HG03521 (cell line): ENCODE results near the gene CAMK1G.

Experiments used
- ATAC-seq: cut with Tn5 transposase; IDR thresholded peaks from one replicate; pipeline ENCODE4 v1.9.1; 2021; ENCODE audit warnings: mild to moderate bottlenecking, moderate library complexity; ENCODE audit not compliant: unreplicated experiment

Gene CAMK1G

DNA sequence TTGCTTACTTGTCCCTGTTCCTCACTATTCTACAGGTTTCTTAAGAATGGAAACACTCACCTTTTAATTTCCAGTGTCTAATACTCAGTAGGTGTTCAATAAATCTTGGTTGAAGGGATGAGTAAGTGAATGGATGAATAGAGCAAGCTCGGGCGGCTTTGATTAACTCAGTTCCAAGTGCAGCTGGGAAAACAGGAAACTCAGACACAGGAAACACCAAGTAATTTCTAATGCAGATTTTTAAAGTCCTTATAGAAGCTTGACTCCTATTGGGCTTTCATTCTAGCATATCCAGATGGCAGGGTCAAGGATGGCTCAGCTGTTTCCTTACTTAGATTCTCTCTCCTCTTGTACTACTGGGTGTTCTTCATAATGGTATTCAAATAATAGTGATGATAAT, 14.0 kb downstream of the CAMK1G start:
- ATAC-seq = no peak

- ATAC-seq = no peak
Observed at GRCh38 chr1:209598227-209598626, 14.7 kb downstream of the CAMK1G start.

GRCh38 chr1:209600541-209600940, 17.0 kb downstream of the CAMK1G start:
- ATAC-seq = no peak

- ATAC-seq = peak; percentile 65
Observed at GRCh38 chr1:209601809-209602657, 18.5 kb downstream of the CAMK1G start.

DNA sequence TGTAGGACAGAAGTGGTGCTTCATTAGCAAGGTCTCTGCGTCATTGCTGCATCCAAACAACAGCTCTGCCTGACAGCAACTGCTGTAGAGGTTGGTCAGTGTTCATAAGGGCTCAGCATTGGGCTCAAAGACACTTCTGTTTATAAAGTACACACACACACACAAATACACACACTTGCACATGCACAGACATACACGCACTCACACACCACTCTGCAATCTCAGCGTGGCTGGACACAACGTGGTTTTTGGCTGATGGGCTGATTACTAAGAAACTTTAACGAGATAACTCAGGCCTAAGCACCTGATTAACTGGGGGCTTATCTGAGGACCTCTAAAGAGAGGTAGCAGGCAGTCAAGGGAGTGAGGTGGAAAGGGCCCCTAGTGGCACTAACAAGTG, 20.4 kb downstream of the CAMK1G start:
- ATAC-seq = no peak

DNA sequence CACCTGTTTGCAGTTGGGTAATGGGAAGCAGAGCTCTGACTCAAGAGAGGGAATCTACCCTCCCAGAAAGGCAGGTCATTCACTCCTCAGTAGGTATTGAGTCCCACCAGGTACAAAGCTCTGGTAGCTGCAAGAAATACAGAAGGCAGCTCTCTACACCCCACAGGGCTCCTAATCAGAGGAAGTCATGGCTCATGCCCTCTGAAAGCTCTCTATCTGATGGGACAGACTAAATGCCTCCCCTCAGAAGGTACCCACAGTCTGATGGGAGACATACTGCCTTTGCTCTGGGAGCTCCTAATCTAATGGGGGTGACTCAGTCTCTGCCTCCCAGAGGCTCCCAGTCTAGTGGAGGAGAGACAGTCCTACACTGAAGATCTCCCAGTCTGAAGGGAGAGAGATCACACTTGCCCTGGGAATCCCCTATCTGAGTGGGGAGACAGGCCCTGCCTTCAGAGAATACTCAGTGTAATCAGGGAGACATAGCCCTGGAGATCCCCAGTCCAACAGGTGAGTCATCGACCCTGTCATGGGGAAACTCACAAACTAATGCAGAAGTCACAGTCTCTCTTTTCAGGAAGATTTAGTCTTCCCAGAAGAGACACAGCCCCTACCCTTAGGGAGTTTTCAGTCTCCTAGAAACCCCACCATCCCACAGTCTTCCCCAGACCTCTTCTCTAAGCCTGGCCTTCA, 23.7 kb downstream of the CAMK1G start:
- ATAC-seq = no peak

- no peak for ATAC-seq
Observed at GRCh38 chr1:209607795-209608178, 24.3 kb downstream of the CAMK1G start.

DNA sequence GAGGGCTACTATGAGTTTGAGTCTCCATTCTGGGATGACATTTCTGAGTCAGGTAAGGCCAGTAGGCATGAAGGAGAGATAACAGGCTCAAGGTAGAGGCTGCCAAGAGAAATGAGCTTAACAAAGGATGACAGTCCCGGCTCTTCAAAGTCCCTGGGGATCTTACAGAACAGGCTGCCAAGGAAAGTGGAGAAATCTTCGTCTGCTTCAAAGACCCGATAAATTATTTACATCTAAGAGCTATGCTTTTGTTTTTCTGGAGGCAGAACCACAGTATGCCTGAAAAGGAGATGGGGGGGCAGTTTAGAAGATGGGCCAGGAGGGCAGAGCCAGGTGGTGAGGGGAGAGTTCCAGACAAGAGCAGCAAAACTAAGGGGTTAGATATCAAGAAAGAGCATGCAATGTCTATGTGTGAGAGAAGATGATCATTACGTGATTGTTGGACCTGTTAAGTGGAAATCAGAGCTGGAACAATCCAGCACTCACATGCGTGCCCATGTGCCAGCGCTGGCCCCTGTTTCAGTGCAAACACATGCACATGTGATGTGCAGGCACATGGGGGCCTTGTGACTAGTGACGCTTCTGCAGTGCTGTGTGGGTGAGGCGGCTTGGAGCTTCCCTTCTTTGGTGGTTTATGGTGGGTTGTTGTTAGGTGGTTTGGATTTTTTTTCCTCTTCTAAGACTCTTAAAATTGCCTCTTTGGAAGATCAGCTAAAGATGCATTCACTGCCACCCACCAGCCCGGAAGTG, 25.7 kb downstream of the CAMK1G start:
- ATAC-seq = no peak

- ATAC-seq = no peak
Observed at GRCh38 chr1:209609791-209610630, 26.5 kb downstream of the CAMK1G start.

DNA sequence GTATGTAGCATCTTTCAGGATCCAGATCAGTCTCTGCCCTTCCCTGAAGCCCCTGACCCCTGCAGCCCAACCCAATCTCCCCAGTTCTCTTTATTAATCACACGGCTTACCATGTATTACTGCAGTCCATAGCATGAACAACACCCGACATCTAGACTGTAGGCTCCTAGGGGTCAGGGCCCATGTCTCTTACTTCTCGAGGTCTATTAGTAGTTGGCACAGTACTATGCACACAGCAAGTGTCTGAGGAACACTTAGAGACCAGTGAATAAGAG, 27.1 kb downstream of the CAMK1G start:
- ATAC-seq = no peak

DNA sequence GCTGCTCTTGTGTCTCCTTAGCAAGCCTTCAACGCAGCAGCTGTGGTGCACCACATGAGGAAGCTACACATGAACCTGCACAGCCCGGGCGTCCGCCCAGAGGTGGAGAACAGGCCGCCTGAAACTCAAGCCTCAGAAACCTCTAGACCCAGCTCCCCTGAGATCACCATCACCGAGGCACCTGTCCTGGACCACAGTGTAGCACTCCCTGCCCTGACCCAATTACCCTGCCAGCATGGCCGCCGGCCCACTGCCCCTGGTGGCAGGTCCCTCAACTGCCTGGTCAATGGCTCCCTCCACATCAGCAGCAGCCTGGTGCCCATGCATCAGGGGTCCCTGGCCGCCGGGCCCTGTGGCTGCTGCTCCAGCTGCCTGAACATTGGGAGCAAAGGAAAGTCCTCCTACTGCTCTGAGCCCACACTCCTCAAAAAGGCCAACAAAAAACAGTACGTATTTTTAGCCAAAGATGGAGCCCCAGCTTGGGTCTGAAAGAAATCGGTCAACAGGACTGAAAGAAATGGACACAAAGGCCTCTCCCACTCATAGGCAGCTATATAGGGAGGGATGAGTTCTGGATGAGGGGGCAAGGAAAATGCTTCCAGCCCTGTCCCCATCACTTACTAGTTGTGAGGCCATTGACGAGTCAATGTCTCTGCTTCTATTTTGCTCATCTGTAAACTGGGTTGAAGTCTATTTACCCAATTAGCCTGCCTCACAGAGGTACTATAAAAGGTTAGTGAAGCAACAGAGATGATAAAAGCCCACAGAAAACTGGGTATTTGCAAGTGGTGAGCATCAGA, 28.5 kb downstream of the CAMK1G start:
- peak; percentile 61 for ATAC-seq

DNA sequence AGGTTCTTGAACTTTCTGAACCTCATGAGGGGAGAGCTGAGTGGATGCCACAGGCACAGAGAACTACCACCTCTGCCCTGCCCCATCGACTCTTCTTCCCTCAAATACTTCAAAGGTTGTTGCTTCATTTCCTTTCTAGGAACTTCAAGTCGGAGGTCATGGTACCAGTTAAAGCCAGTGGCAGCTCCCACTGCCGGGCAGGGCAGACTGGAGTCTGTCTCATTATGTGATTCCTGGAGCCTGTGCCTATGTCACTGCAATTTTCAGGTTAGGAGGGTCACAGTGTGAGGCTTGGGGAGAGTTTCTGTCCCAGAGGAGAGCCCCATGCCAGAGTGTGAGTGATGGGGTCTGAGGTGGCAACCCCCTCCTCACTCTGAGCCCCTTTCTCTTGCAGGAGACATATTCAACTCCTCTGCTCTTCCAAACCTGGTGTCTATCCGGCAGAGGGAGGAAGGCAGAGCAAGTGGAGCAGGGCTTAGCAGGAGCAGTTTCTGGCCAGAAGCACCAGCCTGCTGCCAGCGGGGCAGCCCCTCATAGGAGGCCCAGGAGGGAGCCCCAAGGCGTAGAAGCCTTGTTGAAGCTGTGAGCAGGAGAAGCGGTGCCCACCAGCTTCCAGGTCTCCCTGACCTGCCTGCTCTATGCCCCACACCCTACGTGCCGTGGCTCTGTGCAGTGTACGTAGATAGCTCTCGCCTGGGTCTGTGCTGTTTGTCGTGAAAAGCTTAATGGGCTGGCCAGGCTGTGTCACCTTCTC, 29.3 kb downstream of the CAMK1G start:
- no peak for ATAC-seq

- ATAC-seq = no peak
Observed at GRCh38 chr1:209613400-209614150, 30.1 kb downstream of the CAMK1G start.

DNA sequence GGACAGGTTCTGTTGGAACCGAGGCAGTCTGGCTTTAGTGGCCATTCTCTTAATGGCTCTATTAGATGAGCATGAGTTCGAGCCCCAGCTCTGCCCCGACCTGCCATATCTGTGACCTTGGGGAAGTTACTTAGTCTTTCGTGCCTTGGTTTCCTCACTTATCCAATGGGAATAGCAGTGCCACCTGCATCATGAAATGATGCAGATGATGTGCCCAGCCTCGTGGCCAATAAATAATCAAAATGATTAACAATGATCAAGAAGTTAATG, 30.6 kb downstream of the CAMK1G start:
- ATAC-seq = no peak

DNA sequence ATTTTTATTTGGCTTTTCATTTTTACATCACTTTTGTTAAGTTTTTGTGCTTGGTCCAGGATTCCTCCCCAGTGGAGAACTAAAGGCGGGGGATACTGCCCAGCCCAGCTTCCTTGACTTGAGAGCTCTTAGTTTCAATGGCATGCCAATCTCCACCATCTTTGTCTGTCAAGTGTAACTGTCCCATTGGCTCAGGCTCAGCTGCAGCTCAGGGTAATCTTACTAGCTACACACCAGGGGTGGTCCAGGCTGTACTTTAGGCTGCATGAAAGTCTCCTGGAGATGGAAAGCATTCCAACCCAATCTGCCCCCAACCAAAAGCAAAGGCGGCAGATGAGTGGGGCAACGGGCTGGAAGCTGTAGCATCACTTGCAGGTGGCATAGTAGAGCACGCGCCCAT, 31.4 kb downstream of the CAMK1G start:
- ATAC-seq = no peak

DNA sequence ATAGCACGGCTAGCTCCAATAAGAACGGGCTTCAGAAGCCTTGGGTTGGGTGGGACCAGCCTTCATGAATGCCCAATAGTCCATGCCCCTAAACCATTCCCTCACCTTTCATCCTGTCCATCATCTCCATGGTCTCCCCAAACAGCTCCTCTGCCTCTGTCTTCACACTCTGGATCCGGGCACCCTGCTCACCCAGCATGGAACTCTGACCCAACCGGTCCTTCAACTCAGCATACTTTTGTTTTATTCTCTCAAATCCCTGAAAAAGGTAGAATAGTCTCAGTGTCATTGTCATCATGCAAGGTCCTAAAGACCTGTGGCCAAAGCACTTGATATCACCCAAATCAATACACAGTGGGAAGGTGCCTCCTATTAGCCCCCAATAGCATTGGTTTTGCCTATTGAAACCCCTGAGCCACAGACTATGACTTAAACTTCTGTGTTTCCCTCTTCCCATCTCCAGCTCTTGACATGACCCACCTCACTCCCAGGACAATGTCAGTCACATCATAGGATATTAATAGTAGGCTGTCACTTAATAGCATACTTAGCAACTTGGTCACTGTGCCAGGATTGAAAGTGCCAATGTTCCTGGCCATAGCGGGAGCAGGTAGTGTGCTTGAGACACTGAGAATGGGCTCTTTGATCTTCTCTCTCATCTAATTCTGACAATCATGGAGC, 33.0 kb downstream of the CAMK1G start:
- ATAC-seq = no peak

- no peak for ATAC-seq
Observed at GRCh38 chr1:209617047-209617673, 33.6 kb downstream of the CAMK1G start.

DNA sequence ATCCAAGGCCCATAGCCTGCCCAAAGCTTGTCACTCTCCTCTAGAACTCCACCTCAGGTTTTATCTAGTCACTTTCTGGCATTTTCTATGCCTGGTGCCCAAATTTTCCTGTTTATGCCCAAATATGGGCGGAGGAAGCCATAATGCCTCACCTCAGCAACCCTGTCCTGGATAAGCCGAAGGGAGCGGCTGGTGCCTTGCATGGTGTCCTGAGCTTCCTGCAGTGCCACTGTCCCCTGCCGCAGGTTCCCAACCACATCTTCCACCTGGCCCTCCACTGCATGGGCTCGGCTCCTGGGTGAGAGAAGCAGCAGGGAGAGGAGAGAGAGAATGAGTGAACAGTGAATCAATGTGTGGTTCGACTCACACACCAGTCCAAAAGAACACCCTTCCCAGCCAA, 34.2 kb downstream of the CAMK1G start:
- no peak for ATAC-seq
